NOMO-1 treated with DMSO at 0.1 percent for 48 hours (cell line): ENCODE data around the gene TUFM.
"Not testable (repeated sequence)": the region's sequence is repeated elsewhere in the genome, so short reads cannot be mapped to it uniquely, and the experiment has no call there.

Source experiments
- DNase-seq: peaks from one replicate; lab custom pipeline; 2025; ENCODE audit not compliant: unreplicated experiment; lab: John Stamatoyannopoulos, UW

Gene TUFM

GRCh38 chr16:28807445-28808120 lies 38.6 kb downstream of the TUFM start:
- not testable (repeated sequence) for DNase-seq

- peak; percentile 71 for DNase-seq
Observed at GRCh38 chr16:28802235-28803019, 43.7 kb downstream of the TUFM start.
